ENCODE results near the gene CDS2.

CDS2 gene

DNA sequence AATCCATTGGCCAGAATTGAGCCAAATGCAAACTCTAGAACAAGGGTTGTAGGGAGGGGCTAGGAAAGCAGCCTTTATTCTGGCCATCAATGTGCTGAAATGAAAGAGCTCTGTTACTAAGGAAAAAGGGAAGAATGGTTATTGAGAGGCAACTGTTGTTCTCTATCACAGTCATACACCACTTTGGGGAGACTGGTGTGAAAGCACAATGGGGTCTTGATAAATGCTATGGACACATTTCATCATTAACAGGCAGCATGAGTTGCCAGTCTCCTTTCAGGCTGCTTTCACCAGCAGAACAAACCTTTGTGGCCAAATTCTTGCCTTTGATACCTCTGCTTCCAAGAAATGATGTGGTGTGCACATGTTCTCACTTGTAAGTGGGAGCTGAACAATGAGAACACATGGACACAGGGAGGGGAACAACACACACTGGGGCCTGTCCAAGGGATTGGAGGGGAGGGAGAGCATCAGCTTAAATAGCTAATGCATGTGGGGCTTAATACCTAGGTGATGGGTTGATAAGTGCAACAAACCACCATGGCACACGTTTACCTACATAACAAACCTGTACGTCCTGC, 86.2 kb downstream of the CDS2 start:
- no peak for DNase-seq

DNA sequence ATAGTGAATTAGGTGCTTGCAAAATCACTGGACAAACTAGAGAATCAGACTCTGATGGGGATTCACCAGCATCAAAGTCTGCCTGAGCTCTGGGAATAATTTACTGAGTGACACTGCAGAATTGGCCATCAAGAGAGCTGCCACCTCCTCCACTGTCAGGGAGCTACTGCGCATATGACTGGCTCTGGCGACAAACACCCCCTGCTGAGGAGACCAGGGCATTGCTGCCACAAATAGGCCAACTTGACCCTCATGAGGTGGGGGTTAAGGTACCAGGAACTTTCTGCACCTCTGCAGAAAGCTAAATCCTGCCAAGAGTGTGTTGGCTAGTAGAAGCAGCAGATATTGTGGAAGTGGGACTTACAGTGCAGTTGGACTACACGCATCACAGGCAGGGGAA, 88.0 kb downstream of the CDS2 start:
- peak; percentile 9 for DNase-seq

DNA sequence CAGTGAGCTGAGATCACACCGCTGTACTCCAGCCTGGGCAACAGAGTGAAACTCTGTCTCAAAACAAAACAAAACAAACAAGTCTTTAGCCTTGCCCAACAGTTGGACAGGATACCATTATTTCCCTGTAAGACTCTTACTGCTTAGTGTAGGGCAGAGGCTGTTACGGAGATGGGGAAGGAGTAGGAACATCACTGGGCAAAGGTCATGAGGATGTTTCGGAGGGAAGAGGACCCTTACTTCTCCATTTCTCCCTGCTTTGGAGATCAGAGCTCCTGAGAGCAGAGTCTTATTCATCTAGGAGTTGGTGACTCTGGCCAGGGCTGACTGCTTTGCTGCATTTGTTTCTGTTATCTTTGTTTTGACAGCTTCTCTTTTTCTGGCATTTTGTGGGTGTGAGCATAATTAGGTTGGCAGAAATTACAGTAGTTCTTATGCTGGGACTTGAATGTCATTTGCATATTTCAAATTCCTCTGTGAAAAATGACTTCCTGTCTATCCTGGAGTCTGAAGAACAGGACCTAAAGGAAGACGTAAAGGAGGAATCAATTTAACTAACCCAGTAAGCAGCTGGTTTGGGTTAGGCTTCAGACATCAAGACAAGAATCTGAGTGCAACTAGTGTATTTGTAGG, 89.0 kb downstream of the CDS2 start:
- peak; percentile 23 for DNase-seq

GRCh38 chr20:5216663-5217062, 89.9 kb downstream of the CDS2 start:
- no peak for DNase-seq

GRCh38 chr20:5217616-5218015, 90.8 kb downstream of the CDS2 start:
- no peak for DNase-seq

GRCh38 chr20:5220321-5221060, 93.7 kb downstream of the CDS2 start:
- no peak for DNase-seq

GRCh38 chr20:5221061-5221430, 94.2 kb downstream of the CDS2 start:
- DNase-seq = no peak

DNA sequence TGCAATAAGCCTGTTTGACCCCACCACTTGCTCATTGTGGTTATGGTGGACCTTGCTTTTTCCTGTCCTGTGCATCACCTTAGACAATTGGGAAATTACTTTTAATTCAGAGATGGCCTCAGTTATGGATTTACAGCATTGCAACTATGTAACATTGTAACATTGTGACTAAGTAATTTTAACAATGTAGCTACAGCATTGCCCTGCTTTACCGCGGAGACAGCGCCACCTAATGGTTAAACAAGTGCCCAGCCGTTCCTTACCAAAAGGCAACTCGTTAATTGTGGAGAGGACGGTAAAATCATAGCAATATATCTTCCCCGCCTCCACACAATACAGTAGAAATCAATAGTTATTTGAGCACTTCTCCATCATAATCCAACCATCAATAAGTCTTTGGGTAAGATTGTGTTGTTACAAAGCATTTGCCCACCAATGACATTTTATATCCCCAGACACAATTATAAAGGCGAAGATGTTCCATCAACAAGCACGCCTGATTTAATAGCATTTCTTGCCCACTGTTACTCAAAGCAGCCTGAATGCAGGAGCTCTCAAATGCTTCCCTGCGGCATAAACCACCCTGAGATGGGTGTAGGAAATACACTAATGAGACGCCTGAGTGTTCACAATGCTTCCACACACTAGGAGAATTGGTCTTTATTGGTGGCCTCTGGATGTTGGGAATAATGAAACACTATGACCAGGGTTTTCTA, 96.3 kb downstream of the CDS2 start:
- DNase-seq = peak; percentile 87

DNA sequence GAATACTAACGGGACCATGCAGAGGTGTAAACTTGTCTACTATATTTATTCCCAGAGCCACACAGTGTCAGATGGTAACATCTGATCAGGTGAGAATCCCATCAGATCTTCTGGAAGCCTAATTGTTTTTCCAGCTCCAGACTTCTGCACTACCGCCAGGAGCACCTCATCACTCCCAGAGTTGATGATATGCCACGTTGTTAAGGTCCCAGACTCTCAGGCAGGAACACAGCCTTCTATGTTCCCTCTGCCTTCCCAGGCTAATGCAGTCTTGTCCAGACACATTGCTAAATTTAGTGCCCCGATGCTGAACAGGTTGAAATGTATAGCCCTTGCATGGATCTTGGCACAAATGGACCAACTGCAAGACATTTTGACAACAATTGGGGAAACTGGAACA, 103.7 kb downstream of the CDS2 start:
- DNase-seq = no peak

- DNase-seq = no peak
Observed at GRCh38 chr20:5234158-5234557, 107.3 kb downstream of the CDS2 start.

- DNase-seq = no peak
Observed at GRCh38 chr20:5234978-5235377, 108.2 kb downstream of the CDS2 start.

Measured in hematopoietic multipotent progenitor cell treated with erythropoietin and hydrocortisone succinate and interleukin-3 and kit ligand, for 6 days (in vitro differentiated cells).